ENCODE data around the gene CFAP119. TPM values are rescaled to one million over a fixed set of nuclear protein-coding genes. Genes with fewer than 3 reads are reported as not detected.

CFAP119 gene
- total RNA-seq, 3 donors from 2014 or later (not counting 1 experiment from before 2014, with no cell fraction given), result 3.4 to 5.1 (median 4.9) TPM

- peaks cover 12% of the 10 kb centered on the region for H3K4me1 ChIP-seq (ENCODE audit: control insufficient read depth, insufficient read depth, low read length)
- H3K27me3 ChIP-seq (ENCODE audit: control insufficient read depth, insufficient read depth, low read length), result no peaks in the 10 kb centered on the region
- Mint-ChIP-seq H3K36me3 (peaks cover 62% of the 10 kb centered on the region), H3K4me3 (no peak overlapping the region), H3K4me1 (peaks cover 17 to 28% of the 10 kb centered on the region in 2 donors), H3K27ac (peak overlapping the region; percentile 62 to 74), H3K9me3 (peaks cover 0 to 2% of the 10 kb centered on the region in 2 donors), H3K27me3 (ENCODE audit: low read depth in 2 of 2) (no peaks in the 10 kb centered on the region)
- H3K27ac ChIP-seq (ENCODE audit: low read length), result no peak overlapping the region
- no peak overlapping the region for H3K4me3 ChIP-seq (ENCODE audit: low read length)
- 95% methylated on average over 4 of the region's 4 CpGs for WGBS (ENCODE audit: insufficient coverage)
- TF ChIP-seq, protein P1, sequence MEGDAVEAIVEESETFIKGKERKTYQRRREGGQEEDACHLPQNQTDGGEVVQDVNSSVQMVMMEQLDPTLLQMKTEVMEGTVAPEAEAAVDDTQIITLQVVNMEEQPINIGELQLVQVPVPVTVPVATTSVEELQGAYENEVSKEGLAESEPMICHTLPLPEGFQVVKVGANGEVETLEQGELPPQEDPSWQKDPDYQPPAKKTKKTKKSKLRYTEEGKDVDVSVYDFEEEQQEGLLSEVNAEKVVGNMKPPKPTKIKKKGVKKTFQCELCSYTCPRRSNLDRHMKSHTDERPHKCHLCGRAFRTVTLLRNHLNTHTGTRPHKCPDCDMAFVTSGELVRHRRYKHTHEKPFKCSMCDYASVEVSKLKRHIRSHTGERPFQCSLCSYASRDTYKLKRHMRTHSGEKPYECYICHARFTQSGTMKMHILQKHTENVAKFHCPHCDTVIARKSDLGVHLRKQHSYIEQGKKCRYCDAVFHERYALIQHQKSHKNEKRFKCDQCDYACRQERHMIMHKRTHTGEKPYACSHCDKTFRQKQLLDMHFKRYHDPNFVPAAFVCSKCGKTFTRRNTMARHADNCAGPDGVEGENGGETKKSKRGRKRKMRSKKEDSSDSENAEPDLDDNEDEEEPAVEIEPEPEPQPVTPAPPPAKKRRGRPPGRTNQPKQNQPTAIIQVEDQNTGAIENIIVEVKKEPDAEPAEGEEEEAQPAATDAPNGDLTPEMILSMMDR (IDR thresholded peaks at IDR 0.05), result no peak
- no peak for ATAC-seq
- intact Hi-C loops (cut with micrococcal nuclease), result loop anchor here (10.0 kb wide), 1 partner anchor 54 kb away; the partner anchor contains the start of genes CFAP119 and RNF40
- peaks cover 81% of the 10 kb centered on the region for H3K36me3 ChIP-seq (ENCODE audit: control insufficient read depth, insufficient read depth, low read length)
- DNase-seq, result no peak
- H3K9me3 ChIP-seq (ENCODE audit: control insufficient read depth, insufficient read depth, low read length), result no peaks in the 10 kb centered on the region
Measured at GRCh38 chr16:30710971-30711370, 50.9 kb downstream of the CFAP119 start.

Other genes starting within 250 kb of the CFAP119 start
- gene ZNF768, start 235.5 kb downstream of the CFAP119 start, total RNA-seq, result 1 to 10 TPM; 3.3 to 7.2 (median 5.6) TPM
- gene ZNF747, start 227.2 kb downstream of the CFAP119 start, total RNA-seq, result 1 to 10 TPM; 5.0 to 8.6 (median 6.3) TPM
- gene ZNF764, start 203.7 kb downstream of the CFAP119 start, total RNA-seq, result 10 to 100 TPM in 2 of 3 donors, 1 to 10 TPM in 1; 9.6 to 13.0 (median 11.7) TPM
- 10 to 100 TPM; 10.1 to 16.9 (median 16.5) TPM for gene ZNF688, start 190.3 kb downstream of the CFAP119 start, total RNA-seq
- gene ZNF785, start 176.4 kb downstream of the CFAP119 start, total RNA-seq, result 10 to 100 TPM in 2 of 3 donors, 1 to 10 TPM in 1; 7.5 to 15.2 (median 10.4) TPM
- gene ZNF689, start 151.7 kb downstream of the CFAP119 start, total RNA-seq, result 1 to 10 TPM; 8.8 to 9.3 (median 9.1) TPM
- 100 to 1,000 TPM in 2 of 3 donors, 10 to 100 TPM in 1; 81.0 to 110 (median 101) TPM for gene PRR14, start 111.1 kb downstream of the CFAP119 start, total RNA-seq
- gene FBRS, start 103.6 kb downstream of the CFAP119 start, total RNA-seq, result 100 to 1,000 TPM; 158 to 182 (median 172) TPM
- 10 to 100 TPM; 78.8 to 99.0 (median 89.3) TPM for gene SRCAP, start 62.9 kb downstream of the CFAP119 start, total RNA-seq
- gene PHKG2, start 13.6 kb downstream of the CFAP119 start, total RNA-seq, result 10 to 100 TPM; 50.5 to 86.1 (median 64.8) TPM
- gene RNF40, start 260 bp upstream of the CFAP119 start, total RNA-seq, result 100 to 1,000 TPM; 153 to 167 (median 161) TPM
- 1 to 10 TPM in 2 of 3 donors, under 1 TPM in 1; 0.96 to 1.9 (median 1.8) TPM for gene ZNF629, start 25.1 kb upstream of the CFAP119 start, total RNA-seq
- 10 to 100 TPM; 25.1 to 28.5 (median 27.4) TPM for gene BCL7C, start 132.0 kb upstream of the CFAP119 start, total RNA-seq
- under 1 TPM; 0.45 to 0.60 (median 0.47) TPM for gene CTF1, start 134.6 kb upstream of the CFAP119 start, total RNA-seq
- gene FBXL19, start 161.5 kb upstream of the CFAP119 start, total RNA-seq, result 10 to 100 TPM; 10.1 to 13.3 (median 12.4) TPM
- 10 to 100 TPM; 10.8 to 19.8 (median 12.8) TPM for gene ORAI3, start 187.0 kb upstream of the CFAP119 start, total RNA-seq
- gene SETD1A, start 195.7 kb upstream of the CFAP119 start, total RNA-seq, result 10 to 100 TPM; 32.9 to 34.5 (median 33.9) TPM
- 1 to 10 TPM in 1 of 3 donors, under 1 TPM in 2; 0.26 to 2.1 (median 0.39) TPM for gene HSD3B7, start 223.1 kb upstream of the CFAP119 start, total RNA-seq
- gene STX1B, start 248.6 kb upstream of the CFAP119 start, total RNA-seq, result 1 to 10 TPM in 1 of 3 donors, under 1 TPM in 2; 0.14 to 1.6 (median 0.32) TPM